H1 (cell line): ENCODE results near the gene SCO1.

Experiments used
- HDAC2 ChIP-seq, 2 experiments: fragments of 300-600 bp in 1 of 2; sonication (generic) in 1 of 2; IDR thresholded peaks; 2 replicates each; pipeline ENCODE4 v1.6.1; 2011 to 2012; ENCODE audit warnings: low read depth in 2 of 2, low read length in 2 of 2, mild to moderate bottlenecking in 2 of 2, moderate library complexity in 2 of 2, borderline replicate concordance in 1 of 2, inconsistent platforms in 1 of 2
- POLR2A ChIP-seq, 2 experiments: IDR thresholded peaks; 1 replicate in 1 of 2; 2 replicates in 1 of 2; pipeline ENCODE4 v1.6.1; 2011; ENCODE audit warnings: low read depth in 2 of 2, low read length in 2 of 2, mild to moderate bottlenecking in 2 of 2; ENCODE audit errors: control extremely low read depth in 1 of 2
- RAD21 ChIP-seq, 2 experiments: IDR thresholded peaks in 1 of 2; conservative IDR thresholded peaks in 1 of 2; 2 replicates each; pipeline ENCODE4 v1.6.1; 2011; ENCODE audit warnings: low read depth in 2 of 2, low read length in 2 of 2, improper control_type of control experiment in 1 of 2, inconsistent platforms in 1 of 2, mild to moderate bottlenecking in 1 of 2, moderate library complexity in 1 of 2
- SIN3A ChIP-seq, 2 experiments: IDR thresholded peaks in 1 of 2; conservative IDR thresholded peaks in 1 of 2; 2 replicates each; pipeline ENCODE4 v1.6.1; 2011 to 2012; ENCODE audit warnings: low read length in 2 of 2, improper control_type of control experiment in 1 of 2, low read depth in 1 of 2, mild to moderate bottlenecking in 1 of 2
- TF ChIP-seq, protein P1 (sequence below), 3 experiments: IDR thresholded peaks; 1 replicate in 2 of 3; 2 replicates in 1 of 3; pipeline versions ENCODE4 v1.5.1 to v1.6.1; 2011; ENCODE audit warnings: low read length in 3 of 3, mild to moderate bottlenecking in 3 of 3, inconsistent platforms in 2 of 3, low read depth in 1 of 3, moderate library complexity in 1 of 3; ENCODE audit not compliant: insufficient read depth in 1 of 3; ENCODE audit errors: control extremely low read depth in 1 of 3

DNA sequence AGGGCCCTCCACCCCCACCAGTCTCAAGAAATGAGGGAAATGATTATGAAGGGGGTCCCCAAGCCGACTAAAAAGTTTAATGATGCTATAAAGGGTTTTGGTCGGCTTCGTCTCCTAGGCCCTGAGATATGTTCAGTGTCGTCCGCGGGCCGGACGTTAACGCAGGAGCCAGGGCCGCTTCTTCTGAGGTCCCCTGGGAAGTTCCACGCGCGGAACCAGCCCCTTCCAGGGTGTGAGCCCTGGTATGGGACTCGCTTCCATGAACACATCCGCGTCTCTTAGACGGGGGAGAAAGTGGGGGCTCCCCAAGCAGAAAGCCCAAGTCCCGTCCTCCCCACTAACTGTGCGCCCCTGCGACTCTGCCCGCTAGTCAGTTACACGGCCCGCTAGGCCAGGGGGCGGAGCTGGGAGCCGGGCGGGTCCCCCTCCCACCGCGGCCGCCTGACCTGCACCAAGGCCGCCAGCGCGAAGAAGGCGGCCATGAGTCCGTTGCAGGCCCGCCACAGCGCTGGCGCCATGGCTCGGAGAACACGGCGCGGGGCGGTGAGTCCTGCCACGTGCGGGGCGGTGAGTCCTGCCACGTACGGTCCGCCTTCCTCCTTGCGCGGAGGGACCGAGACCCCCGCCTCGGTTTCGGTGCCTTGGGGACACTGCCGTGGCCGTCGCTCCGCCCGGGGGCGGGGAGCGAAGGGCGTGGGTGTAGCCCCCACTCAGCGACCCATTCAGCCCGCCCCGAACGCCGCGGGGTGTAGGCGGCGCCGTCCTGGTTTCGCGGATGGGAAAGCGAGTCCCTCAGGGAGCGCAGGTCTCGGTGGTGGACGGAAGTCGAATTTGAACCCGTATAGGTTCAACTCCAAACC, 32.2 kb upstream of the SCO1 start, which contains the start of gene TMEM220:
- TF ChIP-seq POLR2A (IDR thresholded peaks at IDR 0.05; ENCODE audit: control extremely low read depth in 1 of 2, low read depth in 2 of 2, low read length in 2 of 2): peak; percentile 71 to 90
- TF ChIP-seq SIN3A (conservative IDR thresholded peaks at IDR 0.05 in 1 of 2, IDR thresholded peaks at IDR 0.05 in 1 of 2; ENCODE audit: low read depth in 1 of 2, low read length in 2 of 2): 0 out of 4 replicates have a peak, but pooled peaks of 1 of the 2 experiments have one; percentile 23
- TF ChIP-seq HDAC2 (IDR thresholded peaks at IDR 0.05; ENCODE audit: borderline replicate concordance in 1 of 2, low read depth in 2 of 2, low read length in 2 of 2): 0 out of 4 replicates have a peak, but pooled peaks of 1 of the 2 experiments have one; percentile 58
- no peak for TF ChIP-seq RAD21 (IDR thresholded peaks at IDR 0.05 in 1 of 2, conservative IDR thresholded peaks at IDR 0.05 in 1 of 2; ENCODE audit: low read depth in 2 of 2, low read length in 2 of 2)
- TF ChIP-seq, protein P1, sequence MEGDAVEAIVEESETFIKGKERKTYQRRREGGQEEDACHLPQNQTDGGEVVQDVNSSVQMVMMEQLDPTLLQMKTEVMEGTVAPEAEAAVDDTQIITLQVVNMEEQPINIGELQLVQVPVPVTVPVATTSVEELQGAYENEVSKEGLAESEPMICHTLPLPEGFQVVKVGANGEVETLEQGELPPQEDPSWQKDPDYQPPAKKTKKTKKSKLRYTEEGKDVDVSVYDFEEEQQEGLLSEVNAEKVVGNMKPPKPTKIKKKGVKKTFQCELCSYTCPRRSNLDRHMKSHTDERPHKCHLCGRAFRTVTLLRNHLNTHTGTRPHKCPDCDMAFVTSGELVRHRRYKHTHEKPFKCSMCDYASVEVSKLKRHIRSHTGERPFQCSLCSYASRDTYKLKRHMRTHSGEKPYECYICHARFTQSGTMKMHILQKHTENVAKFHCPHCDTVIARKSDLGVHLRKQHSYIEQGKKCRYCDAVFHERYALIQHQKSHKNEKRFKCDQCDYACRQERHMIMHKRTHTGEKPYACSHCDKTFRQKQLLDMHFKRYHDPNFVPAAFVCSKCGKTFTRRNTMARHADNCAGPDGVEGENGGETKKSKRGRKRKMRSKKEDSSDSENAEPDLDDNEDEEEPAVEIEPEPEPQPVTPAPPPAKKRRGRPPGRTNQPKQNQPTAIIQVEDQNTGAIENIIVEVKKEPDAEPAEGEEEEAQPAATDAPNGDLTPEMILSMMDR (IDR thresholded peaks at IDR 0.05; ENCODE audit: control extremely low read depth in 1 of 3, insufficient read depth in 1 of 3, low read depth in 1 of 3, low read length in 3 of 3): no peak
